Measurements from ENCODE around the gene DENND1A.

DENND1A gene

DNA sequence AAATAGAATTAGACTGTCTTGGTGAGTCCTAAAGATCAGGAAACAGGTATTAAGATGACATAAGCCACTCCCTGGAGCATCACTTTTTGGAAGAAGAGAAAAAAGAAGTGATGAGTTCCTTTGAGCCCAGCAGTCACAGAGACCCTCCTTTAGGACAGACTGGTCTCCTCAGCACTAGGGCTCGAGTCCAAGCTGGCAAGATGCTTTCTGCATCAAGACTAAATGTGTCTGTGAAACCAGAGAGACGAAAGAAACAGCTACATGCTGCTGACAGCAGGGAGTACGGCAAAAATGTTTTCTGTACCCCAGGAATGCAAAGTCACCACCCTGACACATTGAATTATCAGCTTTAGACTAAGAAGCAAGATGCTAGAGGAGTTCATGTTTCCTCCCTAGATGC is 389.5 kb downstream of the DENND1A start:
- no peak for TF ChIP-seq CTCF (conservative IDR thresholded peaks at IDR 0.05; ENCODE audit: control insufficient read depth, insufficient read depth, low read depth, low read length)
- DNase-seq (ENCODE audit: low read depth) = no peak
- H3K4me3 ChIP-seq (ENCODE audit: control insufficient read depth, low read depth, low read length) = no peak overlapping the region

GRCh38 chr9:123537809-123538208 is 392.1 kb downstream of the DENND1A start:
- no peak overlapping the region for H3K4me3 ChIP-seq (ENCODE audit: control insufficient read depth, low read depth, low read length)
- no peak for TF ChIP-seq CTCF (conservative IDR thresholded peaks at IDR 0.05; ENCODE audit: control insufficient read depth, insufficient read depth, low read depth, low read length)
- DNase-seq (ENCODE audit: low read depth) = no peak

DNA sequence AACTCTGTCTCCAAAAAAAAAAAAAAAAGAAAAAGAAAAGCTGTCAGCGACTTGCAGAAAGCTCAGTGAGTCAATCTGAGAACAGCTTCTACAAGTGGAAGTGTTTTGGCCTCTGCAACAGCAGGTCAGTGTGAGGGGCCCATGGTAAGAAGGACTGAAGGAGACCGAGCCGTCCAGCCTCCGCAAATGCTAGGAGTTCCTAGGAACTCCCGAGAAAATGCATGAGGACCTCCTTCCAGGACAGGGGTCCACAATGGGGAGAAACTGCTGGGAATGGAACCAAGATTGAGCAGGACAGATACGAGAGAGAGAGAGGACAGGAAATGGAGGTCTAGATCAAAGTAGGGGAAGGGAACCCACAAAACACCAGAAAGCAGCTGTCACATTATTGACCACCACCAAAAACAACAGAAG is 393.5 kb downstream of the DENND1A start:
- no peak for TF ChIP-seq CTCF (conservative IDR thresholded peaks at IDR 0.05; ENCODE audit: control insufficient read depth, insufficient read depth, low read depth, low read length)
- H3K4me3 ChIP-seq (ENCODE audit: control insufficient read depth, low read depth, low read length) = no peak overlapping the region
- no peak for DNase-seq (ENCODE audit: low read depth)

DNA sequence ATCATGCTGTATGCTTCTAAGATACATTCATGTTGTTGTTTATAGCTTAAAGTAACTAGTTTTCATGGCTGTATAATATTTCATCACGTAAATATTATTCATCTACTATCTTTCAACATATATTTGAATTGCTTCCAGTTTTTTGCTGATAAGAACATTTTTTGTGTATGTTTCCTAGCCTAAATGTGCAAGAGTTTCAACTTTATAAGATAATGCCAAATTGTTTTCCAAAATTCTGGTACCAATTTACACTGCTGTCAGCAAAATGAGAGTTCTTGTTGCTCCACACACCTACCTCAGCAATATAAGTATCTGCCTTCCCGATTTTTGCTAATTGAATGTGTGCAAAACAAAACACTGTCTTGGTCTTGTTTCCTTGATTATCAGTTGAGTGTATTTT is 395.6 kb downstream of the DENND1A start:
- no peak for TF ChIP-seq CTCF (conservative IDR thresholded peaks at IDR 0.05; ENCODE audit: control insufficient read depth, insufficient read depth, low read depth, low read length)
- no peak for DNase-seq (ENCODE audit: low read depth)

GRCh38 chr9:123530244-123530643 is 399.7 kb downstream of the DENND1A start:
- H3K4me3 ChIP-seq (ENCODE audit: control insufficient read depth, low read depth, low read length) = no peak overlapping the region
- TF ChIP-seq CTCF (conservative IDR thresholded peaks at IDR 0.05; ENCODE audit: control insufficient read depth, insufficient read depth, low read depth, low read length) = no peak
- DNase-seq (ENCODE audit: low read depth) = no peak

More for the DNA sequence above, 395.6 kb downstream of the DENND1A start:
- no peak overlapping the region for H3K4me3 ChIP-seq (ENCODE audit: control insufficient read depth, low read depth, low read length)

DNA sequence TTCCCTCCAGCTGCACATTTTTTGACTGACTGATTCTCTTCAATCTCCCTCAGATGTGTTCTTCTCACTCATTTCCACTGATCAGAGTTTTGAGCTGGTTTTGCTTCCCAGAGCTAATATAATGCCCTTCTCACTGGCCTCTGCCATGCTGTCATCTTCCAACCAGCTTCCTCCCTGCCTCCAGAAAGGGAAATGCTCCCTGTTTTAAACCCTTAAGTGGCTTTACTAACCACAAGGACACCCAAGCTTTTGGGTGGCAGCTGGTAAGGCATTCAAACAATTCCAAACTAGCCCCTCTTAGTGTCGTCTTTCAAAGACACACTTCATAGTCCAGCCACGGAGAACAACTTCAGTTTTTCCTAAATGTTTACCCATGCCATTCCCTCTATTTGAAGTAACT is 401.4 kb downstream of the DENND1A start:
- no peak for TF ChIP-seq CTCF (conservative IDR thresholded peaks at IDR 0.05; ENCODE audit: control insufficient read depth, insufficient read depth, low read depth, low read length)
- no peak for DNase-seq (ENCODE audit: low read depth)
- H3K4me3 ChIP-seq (ENCODE audit: control insufficient read depth, low read depth, low read length) = no peak overlapping the region

GRCh38 chr9:123527981-123528380 is 401.9 kb downstream of the DENND1A start:
- H3K4me3 ChIP-seq (ENCODE audit: control insufficient read depth, low read depth, low read length) = no peak overlapping the region
- no peak for DNase-seq (ENCODE audit: low read depth)
- no peak for TF ChIP-seq CTCF (conservative IDR thresholded peaks at IDR 0.05; ENCODE audit: control insufficient read depth, insufficient read depth, low read depth, low read length)
